GM21717 (cell line): ENCODE results near the gene CALHM4.

Experiments used
- ATAC-seq: cut with Tn5 transposase; IDR thresholded peaks from one replicate; pipeline ENCODE4 v1.9.1; 2021; ENCODE audit warnings: mild to moderate bottlenecking, moderate library complexity; ENCODE audit not compliant: unreplicated experiment

CALHM4 gene

GRCh38 chr6:116536216-116536621, 17.3 kb upstream of the CALHM4 start:
- ATAC-seq, result no peak

- ATAC-seq, result no peak
Observed at GRCh38 chr6:116542426-116542825, 11.1 kb upstream of the CALHM4 start.

GRCh38 chr6:116543149-116543548, 10.4 kb upstream of the CALHM4 start:
- ATAC-seq, result no peak

DNA sequence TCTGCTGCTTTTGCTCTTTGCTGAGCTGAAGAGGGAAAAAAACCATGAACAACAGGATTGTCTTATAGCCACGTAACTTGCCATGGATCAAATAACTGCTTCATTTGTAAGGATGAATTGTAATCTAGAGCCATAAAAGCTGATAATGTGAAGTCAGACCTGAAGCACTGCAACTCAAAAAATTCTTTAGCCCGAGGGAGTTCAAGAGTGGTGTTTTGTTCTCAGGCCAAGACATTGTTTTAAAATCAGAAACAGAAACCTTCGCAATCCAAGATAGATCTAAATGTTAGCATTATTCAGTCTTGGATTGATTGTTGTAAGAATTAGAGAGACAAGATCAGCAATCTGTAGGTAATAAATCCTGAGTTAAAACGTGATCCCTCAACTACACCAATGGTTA, 7.9 kb upstream of the CALHM4 start, which contains the start of gene TRAPPC3L:
TSS of gene TRAPPC3L (minus strand) at position 34 of the 400 bp plus-strand sequence. CDS start 170 bp downstream, outside the sequence.
- ATAC-seq, result no peak

DNA sequence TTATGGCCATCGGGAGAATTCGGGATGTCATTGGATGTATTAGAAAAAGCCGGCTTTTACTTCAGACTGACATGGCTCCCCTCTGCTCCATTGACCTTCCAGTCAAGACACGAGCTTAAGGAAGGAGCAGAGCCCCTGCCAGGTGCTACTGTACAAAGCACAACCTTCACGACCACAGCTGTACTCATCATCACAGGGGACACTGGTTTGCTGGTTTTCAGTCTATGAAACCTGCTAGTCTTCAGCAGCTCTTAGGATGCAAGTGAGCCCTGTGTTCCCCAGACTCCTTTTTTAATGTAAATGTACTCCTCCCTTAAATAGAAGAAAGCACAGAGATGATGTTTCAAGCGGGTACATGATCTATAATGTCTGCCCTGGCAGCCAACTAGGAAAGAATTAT, 6.2 kb upstream of the CALHM4 start:
- no peak for ATAC-seq

DNA sequence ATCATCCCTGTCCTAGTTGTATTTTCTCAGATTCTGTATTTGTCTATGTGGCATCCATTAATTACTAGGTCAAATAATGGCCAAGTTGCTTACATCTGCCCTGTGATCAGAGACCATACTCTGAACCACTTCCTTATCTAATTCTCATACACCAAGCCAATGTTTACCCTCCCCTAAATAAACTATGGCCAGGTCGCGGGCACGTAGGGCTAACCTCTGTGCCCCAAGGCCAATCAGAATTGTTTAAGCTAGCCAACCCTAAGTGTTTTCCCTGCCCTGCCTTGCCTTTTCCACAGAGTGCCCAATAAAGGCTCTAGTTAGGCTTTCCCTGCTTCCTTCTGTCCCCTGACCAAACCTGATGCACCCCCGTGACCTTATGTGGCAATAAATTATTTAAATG, 2.8 kb upstream of the CALHM4 start:
- ATAC-seq, result no peak

- ATAC-seq, result no peak
Observed at GRCh38 chr6:116556065-116556464, 2.5 kb downstream of the CALHM4 start.

- ATAC-seq, result no peak
Observed at GRCh38 chr6:116556814-116557415, 3.4 kb downstream of the CALHM4 start.

- no peak for ATAC-seq
Observed at GRCh38 chr6:116557893-116558292, 4.3 kb downstream of the CALHM4 start.

- ATAC-seq, result no peak
Observed at GRCh38 chr6:116560130-116560529, 6.6 kb downstream of the CALHM4 start.

GRCh38 chr6:116561377-116562018, 7.9 kb downstream of the CALHM4 start:
- no peak for ATAC-seq

DNA sequence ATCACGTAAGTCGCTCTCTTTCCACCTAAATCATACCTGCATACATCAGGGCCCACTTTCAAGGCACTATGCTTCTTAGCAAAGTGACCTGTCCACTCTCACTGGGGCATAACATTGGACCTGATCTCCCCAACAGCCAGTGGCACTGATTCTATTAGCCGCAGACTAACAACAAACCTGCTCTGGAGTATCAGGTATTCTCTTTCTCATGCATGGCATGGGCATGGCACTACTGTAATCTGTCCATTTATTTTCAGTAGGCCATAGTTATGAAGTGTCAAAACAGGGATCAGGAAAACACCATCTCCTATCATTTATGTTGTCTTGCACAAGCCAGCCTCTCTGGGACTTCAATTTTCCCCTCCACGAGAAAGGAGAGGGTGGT, 8.5 kb downstream of the CALHM4 start:
- no peak for ATAC-seq

DNA sequence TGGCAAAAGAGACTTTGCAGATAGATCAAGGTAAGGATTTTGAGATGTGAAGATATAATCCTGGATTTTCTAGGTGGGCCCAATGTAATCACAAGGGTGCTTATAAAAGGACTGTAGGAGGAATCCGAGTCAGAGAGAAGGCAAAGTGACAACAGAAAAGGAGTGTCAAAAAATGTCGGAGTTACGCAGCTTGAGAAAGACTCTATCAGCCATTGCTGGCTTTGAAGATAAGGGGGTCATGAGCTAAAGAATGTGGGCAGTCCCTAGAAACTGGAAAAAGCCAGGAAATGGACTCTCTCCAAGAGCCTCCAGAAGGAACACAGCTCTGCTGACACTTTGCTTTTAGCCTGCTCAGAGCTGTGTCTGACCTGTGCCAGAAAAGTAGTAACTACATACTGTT, 9.1 kb downstream of the CALHM4 start:
- no peak for ATAC-seq

- no peak for ATAC-seq
Observed at GRCh38 chr6:116563830-116564229, 10.3 kb downstream of the CALHM4 start.

GRCh38 chr6:116564311-116564710, 10.8 kb downstream of the CALHM4 start:
- ATAC-seq, result no peak

DNA sequence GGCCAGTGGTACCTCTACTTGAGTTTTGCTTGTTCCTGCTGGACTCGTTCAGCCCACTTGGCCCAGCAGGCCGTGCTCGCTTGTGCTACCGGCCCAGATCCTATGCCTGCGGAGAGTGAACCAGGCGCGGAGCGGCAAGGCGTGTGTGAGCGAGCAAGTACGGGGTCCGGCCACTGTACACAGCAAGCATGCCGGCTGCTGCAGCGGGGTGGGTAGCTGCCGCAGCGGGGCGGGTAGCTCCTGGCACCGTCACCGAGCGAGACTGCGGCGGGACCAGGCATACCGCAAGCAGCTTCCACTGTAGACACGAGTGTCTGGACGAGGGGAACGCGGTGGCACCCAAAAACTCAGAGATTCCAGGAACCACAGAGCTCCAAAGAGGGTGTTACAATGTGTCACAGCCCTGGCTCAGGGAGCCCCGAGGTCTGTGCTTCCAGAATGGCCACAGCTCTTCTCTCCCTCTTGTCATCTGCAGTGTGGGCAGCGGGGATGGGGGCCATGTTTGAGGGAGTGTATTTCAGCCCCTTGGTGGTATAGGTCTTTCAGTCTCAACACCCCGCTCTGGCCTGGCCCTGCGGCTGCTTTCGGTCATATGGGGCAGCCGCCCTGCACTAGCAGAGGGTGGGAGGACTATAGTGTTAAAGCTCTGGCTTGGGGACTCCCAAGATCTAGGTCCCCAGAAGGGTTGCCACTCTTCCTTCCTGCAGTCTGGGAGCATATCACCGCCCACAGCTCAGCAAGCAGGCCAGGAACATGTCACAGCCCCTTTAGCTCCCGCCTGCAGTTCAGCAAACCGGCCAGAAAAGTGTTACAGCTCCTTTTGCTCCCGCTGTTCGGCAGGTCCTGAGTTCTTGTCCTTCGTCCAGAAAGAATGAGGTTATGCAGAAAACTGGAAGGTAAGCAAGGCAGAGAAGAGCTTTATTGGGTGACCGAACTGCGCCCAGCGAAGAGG, 11.6 kb downstream of the CALHM4 start:
- no peak for ATAC-seq

GRCh38 chr6:116568111-116568510, 14.6 kb downstream of the CALHM4 start:
- no peak for ATAC-seq

- no peak for ATAC-seq
Observed at GRCh38 chr6:116568821-116569755, 15.5 kb downstream of the CALHM4 start.

- ATAC-seq, result peak; percentile 98
Observed at GRCh38 chr6:116570856-116571682, 17.5 kb downstream of the CALHM4 start, which contains the start of gene RWDD1. TSS of gene RWDD1 (plus strand) at chr6:116571504. CDS start at chr6:116571583, 79 bp downstream.

DNA sequence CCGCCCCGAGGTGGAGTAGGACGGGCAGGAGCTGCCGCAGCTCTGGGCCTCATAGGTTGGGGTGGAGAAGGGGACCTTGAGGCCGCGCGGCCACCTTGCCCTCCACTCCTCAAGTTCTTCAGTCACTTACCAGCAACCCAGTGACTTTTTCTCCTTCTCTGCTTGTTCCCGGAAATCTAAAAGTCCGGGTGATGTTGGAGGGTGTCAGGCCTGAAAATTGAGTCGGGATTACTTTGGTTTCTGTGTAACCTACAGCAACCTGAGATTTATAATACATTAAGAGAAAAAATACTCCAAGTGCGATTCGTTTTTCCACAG, 18.1 kb downstream of the CALHM4 start:
- no peak for ATAC-seq
